Activated CD4-positive, alpha-beta T cell treated with anti-CD3 and anti-CD28 coated beads for 1 hour (primary cell): ENCODE results near the gene WNT9A.

Experiments used
- DNase-seq: peaks from one replicate; pipeline ENCODE4 v3.0.0-alpha.2; 2020

Gene WNT9A

DNA sequence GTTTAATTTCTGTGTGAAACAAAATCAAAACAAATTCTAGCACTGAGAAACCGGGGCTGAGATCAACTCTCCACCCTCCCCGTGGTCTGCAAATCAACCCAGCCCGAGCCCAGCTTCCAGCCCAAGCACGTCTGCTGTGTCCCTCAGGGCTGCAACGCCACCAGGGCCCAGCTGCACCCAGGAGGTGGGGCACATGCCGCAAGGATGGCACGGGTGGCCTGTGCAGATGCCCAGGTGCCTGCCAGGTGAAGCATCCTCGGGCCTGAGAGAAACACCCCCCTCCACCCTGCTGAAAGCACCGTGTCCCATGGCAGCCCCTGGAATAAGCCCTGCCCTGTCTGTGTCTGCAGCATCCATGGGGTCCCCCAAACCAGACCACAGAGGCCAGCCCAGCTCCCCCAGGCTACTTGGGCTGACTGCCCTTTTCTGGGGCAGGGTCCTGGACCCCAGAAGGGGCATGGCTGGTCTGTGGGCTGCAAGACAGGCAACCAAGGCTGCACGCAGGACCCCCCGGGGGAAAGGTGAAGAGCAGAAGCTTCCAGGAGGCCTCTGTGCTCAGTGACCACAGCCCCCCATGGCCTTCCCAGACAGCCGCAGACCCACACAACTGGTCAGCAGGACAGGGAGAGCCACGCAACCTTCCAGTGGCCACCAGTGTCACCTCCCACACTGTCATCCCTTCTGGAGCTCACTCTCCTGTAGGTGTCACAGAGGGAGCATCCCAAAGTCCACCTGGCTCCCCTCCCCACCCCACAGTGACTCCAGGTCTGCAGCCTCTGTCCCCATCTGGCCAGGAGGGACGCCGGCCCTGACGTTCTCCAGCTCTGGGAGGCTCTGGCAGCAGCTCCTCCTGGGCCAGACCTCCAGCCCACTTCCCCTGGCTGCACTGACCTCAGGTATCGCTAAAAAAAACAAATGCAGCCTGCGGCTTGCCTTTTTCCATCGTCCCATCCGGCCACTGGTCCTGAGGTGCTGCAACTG, 7.7 kb downstream of the WNT9A start:
- DNase-seq = no peak

DNA sequence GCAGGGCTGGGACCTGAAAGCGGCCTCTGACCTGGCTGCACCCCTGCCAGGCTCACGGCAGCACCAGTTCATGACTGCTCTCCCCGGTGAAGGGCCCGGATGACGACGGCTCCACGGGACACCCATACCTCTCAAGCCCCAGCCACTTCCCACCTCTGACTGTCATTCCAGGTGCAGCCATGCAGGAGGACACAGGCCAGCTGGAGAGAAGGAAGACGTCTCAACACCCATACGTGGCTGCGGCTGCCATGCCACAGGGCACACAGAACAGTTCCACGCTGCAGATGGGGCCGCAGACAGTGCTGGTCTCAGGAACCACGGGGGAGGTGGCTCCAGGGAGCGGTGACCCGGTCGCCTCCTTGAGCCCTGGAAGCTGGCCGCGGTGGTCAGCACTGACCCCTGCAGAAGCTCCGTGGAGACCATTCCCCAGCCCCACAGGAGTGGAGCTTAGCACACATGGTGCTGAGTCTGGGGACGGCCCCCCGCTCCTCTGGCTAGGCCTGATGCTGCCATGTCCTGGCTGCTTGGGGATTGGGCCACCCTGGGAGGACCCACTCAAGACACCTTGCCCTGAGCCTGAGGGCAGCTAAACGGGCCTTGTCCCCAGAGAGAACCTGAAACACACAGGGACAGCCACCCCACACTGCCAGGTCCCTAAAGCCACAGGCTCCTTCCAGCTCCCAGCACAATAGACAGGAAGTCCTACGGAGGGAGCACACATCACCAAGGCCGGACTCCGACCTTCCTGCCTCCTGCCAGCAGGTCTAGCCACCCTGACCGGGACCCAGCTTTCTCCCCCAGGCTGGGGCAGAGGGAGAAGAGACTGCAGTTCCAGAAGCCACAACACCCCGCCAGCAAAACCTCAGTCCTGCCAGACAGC, 8.6 kb downstream of the WNT9A start:
- DNase-seq = no peak

DNA sequence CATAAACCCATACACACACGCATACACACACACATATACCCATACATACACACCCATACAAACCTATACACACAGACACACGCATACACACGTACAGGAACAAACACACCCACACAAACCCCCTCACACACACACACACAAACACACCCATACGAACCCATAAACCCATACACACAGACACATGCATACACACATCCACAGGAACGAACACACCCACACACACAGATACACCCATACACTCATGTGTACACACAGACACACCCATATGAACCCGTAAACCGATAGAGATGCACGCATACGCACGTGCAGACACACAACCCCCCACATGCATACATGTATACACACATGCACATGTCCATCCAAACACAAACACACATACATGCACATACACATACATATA, 9.5 kb downstream of the WNT9A start:
- DNase-seq = no peak

DNA sequence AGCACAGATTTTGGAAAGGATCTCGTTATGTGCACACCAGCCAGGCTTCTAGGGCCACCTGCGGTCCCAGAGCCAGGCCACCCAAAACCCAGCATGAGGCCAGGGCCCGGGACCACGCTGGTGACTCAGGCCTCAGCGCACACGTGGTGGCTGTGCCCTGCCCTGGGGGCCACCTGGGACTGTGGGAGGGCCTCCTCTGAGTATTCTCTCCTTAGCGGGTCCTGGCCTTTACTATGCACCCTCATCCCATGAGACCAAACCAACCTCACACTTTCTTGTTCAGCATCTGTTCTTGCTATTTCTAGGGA, 9.9 kb downstream of the WNT9A start:
- DNase-seq = no peak

DNA sequence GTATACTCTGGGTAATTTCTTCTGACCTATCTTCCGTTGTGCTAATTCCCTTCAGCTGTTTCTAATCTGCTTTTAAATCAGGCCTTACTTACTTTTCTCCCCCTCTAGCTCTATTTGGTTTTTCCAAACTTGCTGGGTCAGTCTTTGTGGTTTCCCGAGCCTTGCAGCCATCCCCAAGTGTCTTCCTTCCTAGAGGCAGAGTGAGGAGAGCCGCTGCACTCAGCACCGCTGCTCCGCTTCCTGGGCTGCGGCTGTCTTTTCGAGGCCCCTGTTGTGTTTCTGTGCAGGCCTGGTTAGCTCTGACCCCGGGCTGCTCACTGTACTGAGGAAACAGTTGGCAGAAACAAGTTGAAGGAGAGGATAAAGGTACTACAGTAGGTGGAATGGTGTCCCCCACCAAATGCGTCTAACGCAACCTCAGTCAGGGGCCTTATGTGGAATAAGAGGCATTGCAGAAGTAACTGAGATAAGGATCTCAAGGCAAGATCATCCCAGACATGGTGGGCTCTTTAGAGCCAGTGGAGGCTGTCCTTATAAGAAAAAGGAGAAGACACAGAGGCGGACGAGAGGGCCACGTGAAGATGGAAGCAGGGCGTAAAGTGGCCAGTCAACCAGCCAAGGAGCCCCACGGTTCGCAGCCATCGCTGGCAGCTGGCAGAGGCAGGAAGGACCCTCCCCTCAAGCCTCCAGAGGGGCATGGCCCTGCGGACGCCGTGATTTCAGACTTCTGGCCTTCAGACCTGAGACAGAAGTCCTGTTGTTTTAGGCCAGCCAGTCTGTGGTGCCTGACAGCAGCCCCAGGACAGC, 10.5 kb downstream of the WNT9A start:
- no peak for DNase-seq

DNA sequence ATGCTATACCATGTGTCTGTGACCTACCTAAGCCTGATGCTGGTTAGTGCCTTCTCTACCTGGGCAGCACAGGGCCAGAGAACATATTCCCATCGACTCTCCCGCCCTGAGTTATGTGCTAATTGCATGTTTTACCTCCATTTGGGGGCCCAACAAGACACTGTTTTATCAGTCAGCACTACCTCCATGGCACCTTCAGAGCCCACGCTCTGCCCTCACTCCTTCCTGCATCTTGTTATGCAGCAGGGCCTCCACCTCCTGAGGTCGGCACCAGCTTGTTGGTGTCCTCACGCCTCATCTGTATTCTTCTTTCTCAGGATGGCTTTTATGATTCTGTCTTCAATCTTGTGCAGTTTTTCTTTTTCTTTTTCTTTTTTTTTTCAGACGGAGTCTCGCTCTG, 11.9 kb downstream of the WNT9A start:
- no peak for DNase-seq

DNA sequence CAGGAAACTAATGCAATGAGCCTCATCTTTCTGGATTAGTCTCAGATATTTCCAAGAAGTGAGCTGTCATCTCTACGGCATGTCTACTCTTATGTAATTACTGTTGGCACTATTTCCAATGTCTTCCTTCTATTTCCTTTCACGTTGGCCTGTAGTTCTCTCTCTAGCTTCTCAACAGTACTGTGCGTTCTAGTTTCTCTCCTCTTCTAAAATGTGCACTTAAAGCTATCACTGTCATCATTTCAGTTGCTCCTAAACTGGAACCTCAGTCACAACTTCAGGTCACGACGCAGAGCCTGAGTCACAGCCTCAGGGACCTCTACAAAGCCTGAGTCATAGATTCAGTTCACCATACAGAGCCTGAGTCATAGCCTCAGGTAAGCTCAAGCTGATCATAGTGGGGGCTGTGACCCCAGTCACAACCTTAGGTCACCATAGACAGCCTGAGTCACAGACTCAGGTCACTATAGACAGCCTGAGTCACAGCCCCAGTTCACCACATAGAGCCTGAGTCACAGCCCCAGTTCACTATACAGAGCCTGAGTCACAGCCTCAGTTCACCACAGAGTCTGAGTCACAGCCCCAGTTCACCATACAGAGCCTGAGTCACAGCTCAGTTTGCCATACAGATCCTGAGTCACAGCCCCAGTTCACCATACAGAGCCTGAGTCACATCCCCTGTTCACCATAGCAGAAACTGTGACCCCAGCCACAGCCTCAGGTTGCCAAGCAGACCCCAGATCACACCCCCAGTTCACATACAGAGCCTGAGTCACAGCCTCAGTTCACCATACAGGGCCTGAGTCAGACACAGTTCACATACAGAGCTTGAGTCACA, 13.0 kb downstream of the WNT9A start:
- DNase-seq = peak; percentile 22

DNA sequence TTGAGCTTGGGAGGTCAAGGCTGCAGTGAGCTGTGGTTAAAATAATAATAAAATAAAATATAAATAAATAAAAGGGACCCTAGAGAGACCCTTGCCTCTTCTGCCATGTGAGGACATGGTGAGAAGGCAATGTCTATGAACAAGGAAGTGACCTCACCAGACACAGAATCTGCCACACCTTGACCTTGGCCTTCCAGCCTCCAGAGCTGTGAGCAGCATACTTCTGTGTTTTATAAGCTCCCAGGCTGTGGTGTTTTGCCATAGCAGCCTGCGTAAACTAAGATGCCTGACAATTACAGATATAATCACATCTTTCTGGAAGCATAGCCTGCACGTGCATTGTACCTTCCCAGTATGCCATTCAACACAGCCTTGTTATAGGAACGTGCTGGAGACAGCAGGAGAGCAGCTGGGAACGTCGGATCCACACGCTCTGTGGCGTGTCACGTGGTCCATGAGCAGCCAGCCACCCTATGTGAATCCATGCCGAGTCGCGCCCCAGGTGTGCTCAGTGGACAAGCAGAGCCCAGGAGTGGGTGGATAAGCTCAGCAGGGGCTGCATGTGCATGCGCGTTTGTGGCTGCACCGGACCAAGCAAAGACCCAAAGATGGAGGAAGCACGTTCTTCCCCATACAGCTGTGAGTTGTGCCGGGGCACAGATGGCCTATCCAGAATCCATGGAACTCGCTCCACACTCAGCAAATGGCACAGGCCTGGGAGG, 17.8 kb downstream of the WNT9A start:
- DNase-seq = no peak

DNA sequence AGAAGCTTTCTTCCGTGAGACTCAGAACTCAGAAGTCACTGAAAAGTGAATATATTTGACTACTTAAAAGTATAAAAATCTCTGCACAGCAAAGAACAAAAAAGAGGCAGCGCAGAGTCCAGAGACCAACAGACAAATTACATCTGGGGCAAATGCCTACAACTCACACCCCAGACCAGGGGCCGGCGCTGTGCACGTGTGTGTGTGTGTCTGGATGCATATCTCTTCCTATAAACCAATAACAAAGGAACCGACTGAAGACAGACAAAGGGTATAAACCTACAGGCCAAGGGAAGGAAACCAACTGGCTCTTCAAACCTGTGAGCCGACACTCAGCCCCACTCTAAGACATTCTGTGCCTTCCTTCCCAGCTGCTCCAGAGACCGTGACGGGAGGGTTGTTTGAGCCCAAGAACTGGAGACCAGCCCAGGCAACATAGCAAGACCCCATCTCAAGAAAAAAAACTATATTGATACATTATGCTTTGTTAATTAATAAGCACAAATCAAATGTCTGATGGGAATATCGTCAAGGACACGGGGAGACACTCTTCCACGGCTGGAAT, 18.8 kb downstream of the WNT9A start:
- DNase-seq = no peak

DNA sequence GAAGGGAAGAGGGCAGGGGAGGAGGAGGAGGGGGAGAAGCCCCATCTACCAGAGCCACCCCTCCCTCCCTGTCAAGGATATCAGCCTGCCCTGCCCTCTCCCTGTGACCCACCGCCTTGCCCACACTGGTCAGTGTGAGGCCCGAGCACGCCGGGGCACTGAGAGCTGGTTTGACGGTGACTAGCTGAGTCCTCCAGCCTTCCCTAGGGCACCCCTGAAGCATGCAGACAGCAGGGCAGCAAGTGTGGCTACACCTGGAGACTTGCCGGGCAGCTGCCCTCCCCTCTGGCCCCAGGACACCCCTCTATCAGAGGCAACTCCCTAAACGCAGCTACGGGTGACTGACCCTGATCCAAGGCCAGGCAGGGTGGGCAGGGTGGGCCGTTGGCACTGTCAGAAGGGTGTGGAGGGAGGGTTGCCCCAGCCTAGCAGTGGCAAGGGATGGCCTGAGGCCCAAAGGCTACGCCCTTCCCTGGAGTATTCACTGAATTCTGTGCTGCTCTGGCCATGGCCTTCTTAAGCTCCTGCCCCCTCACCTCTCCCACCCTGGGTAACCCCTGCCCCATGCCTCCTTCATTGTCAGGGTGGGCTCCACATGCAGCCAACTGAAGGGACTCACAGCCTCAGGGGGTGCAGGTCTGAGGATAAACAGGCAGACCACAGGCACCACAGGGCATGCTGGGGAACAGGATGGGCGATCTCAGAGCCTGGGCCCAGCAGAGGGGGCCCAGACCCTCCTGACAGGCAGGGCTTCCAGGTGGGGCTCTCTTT, 19.6 kb downstream of the WNT9A start:
- no peak for DNase-seq

DNA sequence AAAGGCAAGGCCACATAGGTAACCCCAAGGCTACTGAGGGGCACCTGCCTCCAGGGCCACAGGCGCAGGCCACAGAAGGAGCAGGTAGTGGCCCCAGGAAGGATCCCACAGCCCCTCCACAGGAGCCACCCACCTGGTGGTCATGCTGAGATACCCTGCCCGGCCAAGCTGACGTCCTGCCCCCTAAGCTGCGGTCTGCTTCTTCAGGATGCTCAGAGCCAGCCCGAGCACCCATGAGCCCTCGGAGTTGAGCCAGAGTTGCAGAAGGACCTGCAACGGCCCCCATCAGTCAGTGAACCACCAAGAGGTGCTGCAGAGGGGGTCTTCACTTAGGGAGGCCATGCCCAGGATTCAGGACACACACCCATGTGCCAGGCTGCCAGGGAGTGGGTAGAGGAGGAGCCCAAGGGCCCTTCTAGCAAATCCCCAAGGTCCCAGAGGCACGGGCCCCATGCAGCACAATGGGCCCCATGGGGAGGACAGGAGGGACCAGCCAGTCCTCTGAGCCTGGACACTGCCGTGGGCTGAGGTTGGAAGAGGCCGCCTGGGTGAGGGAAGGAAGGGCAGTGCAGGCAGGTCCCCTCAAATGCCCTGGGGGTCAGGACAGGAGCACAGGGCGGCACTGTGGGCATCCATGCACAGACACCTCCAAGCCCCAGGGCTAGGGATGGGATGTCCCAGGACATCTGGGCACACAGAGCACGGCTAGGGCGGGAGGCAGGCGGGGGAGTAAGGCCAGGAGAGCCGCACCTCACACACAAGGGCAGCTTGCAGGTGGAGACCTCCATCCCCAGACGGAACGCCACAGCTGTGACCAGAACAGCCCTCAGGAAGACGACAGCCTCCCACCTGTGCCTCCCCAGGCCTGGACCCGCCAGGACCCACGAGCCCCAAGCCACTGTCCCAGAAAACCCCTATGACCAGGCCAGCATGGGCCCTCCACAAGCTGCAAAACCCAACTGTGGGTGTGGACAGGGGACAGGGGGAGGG, 20.5 kb downstream of the WNT9A start:
- DNase-seq = no peak

DNA sequence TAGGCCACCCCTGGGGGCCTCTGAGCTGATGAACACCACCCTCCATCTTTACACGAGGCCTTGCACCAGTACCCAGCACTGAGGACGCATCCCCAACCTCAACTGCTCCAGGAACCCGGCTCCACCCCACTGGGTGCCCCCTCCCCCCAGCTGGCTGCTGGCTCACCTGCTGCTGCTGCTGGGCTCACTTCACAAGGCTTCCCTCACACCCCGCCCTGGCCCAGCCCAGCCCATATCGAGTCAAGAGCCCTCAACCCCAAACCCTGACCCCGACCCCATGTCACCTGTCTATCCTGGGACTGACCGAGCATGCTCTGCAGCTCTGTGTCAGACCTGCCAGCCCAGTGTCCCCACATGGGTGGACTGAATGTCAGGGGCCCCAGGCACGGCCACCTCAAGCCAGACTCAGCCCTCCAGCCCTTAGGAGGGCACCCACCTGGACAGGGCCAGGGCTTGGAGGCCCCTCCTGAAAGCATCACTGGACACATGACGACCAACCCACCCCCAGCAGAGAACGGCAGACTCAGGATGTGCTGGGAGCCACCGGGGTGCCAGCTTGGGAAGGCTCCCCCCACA, 21.4 kb downstream of the WNT9A start:
- no peak for DNase-seq

DNA sequence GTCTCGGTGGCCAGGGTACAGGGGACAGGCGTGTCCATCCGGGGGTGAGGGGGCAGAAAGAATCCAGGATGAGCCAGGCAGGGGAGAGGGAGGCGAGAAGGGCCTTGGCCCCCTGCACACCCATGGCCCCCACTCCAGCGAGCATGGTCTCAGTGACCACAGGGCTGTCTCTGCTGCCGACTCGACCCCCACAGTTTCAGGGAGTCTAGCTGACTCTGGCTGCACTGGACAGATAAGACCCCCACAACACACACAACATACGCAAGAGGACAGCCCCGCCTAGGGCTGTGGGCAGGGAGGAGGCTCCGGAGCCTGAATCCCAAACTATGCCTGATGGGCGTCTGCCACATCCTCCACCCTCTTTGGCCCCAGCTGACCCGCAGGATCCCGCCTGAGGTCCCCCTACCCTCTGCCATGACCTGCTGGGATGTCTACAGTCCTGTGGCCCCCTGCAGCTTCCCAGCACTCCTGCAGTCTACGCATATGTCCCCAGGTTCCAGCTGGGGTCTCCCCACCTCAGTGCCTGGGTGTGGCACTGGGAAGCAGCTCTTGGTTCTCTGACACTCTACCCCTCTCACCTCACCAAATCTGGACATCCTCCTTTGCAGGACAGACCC, 22.0 kb downstream of the WNT9A start:
- DNase-seq = no peak

DNA sequence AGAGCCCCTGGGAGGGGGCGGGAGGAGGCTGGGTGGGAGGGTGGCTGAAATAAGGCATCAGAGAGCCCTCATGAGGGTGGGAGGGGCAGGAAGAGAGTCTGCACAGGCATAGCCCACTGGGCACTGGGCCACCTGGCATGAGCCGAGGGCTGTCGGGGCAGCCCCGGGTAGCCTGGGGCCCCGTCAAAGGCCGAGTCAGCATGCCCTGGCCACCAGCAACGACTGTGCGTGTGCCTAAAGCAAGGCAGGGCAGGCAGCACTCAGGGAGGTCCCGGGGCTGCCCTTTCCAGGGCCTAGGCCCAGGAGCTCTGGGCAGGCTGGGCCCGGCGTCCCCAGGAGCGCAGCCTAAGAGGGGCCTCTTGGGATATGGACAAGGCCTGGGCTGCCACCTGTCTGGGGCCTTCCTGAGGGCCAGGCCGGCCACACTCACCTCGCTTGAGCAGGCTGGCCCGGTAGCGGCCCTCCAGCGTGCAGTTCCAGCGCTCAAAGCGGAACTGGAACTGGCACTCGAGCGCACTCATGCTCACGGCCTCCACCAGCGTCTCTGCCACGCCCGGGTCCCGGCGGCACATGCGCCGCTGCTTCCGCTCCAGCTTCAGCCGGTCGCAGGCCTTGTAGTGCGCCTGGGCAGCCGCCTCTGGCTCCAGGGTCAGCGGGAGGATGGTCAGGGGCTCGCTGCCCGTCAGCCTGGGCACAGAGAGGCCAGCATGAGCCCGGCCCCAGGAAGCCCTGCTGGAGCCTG, 22.7 kb downstream of the WNT9A start:
- no peak for DNase-seq

DNA sequence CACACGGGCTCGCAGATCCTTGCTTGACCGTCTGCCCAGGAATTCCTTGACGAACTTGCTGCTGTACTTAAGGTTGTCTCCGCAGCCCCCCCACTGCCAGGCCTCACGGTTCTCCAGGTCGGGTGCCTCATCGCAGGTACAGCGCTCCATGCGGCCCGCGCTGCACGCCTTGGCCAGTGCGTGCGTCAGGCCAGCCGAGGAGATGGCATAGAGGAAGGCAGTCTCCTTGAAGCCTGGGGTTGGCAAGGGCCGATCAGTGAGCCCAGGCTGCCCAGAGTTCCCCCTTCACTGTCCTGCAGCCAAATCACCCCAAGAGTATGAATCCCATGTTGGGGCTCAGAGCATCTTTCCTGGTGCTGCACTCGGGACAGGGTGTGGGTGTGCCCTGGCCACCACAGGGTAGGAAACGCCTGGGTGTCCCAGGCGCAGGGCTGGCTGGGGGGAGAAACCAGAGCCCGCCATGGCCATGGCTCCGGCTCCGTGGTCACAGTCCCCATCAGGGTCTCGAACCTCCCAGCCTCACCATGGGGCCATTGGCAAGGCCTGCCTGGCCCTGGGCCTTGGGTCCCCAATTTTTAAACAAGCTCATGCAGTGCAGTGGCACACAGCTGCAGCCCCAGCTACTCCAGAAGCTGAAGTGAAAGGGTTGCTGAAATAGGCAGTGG, 23.4 kb downstream of the WNT9A start:
- DNase-seq = no peak

DNA sequence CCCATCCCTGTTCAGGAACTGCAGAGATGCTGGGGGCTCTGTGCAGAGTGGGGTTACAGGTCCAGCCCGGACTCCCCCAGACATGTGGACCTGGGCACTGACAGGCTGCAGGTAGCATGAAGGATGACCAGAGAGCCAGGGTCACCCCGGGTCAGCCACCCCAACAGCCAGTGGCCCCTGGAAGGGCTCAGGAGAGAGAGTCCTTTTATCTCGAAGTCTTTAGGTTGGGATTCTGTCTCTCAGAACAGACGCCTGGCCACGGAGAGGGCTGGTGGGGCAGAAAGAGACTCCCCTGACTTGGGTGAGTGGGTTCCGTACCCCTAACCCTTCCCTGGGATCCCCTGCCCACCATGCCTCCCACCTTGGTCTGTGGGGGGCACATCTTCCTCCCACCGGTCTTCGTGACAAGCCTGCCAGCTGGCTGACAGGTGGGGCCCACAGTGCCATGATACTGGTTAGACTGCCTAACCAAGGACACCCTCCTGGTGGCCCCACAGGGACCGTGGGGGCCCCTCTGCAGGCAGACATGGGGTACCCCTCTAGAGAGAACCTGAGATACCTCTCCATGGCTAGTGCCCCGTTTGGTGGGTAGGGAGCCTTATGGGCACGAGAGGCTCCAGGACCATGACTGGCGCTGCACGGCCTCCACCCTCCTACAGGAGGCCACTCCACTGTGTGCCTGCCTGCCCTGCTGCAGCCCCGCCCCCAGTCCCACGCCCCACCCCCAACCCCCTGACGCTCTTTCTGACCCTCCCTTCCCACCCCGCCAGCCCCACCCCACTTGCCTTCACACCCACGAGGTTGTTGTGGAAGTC, 24.2 kb downstream of the WNT9A start:
- no peak for DNase-seq
